IMR-90 (cell line): ENCODE measurements around the gene PEA15. TPM values are rescaled to one million over a fixed set of nuclear protein-coding genes. Genes with fewer than 3 reads are reported as not detected.

Experiments
- ATAC-seq: fragments of 200-7000 bp; cut with Tn5 transposase; 2 replicates; pipeline ENCODE4 v1.9.1; 2020; ENCODE audit warnings: low read depth, mild to moderate bottlenecking, moderate library complexity
- BruUV-seq: library from RNA; stranded (reverse); fragments of 400-500 nt; replicated peaks from 2 replicates; lab custom pipeline; 2021; lab: Mats Ljungman, UMichigan
- CTCF ChIA-PET: fragments of 300-600 bp; formaldehyde crosslinking; extraction: SDS; loops from one replicate; lab custom pipeline; 2021; ENCODE audit warnings: antibody characterized with exemption; lab: Yijun Ruan, JAX
- POLR2A ChIA-PET: fragments of 300-600 bp; sonication (Branson Sonifier 250); formaldehyde crosslinking; loops from one replicate; lab custom pipeline; 2022; ENCODE audit warnings: antibody characterized with exemption; ENCODE audit not compliant: unreplicated experiment; lab: Charles Lee
- DNase-seq: peaks from one replicate; pipeline ENCODE4 v3.0.0; 2013
- H2AFZ ChIP-seq: replicated peaks from 2 replicates; pipeline ENCODE3; 2013; ENCODE audit warnings: low read length, mild to moderate bottlenecking; ENCODE audit not compliant: poor library complexity
- H2AK5ac ChIP-seq: 2 replicates; pipeline ENCODE4 v1.6.1; 2013; ENCODE audit warnings: low read depth, low read length, inconsistent platforms
- H2AK9ac ChIP-seq: replicated peaks from 2 replicates; pipeline ENCODE3; 2013; ENCODE audit warnings: mild to moderate bottlenecking, low read depth, low read length, moderate library complexity; ENCODE audit not compliant: poor library complexity
- H2BK120ac ChIP-seq: 2 replicates; pipeline ENCODE4 v1.6.1; 2013; ENCODE audit warnings: low read depth, low read length, inconsistent platforms
- H2BK15ac ChIP-seq: 3 replicates; pipeline ENCODE4 v1.6.1; 2013; ENCODE audit warnings: low read depth, low read length, inconsistent platforms
- H2BK20ac ChIP-seq: 2 replicates; pipeline ENCODE4 v1.6.1; 2013; ENCODE audit warnings: low read depth, mild to moderate bottlenecking, inconsistent platforms, low read length, moderate library complexity
- H2BK5ac ChIP-seq: 2 replicates; pipeline ENCODE4 v1.6.1; 2013; ENCODE audit warnings: mild to moderate bottlenecking, low read depth, low read length, inconsistent platforms; ENCODE audit not compliant: poor library complexity, severe bottlenecking
- H3K14ac ChIP-seq: replicated peaks from 2 replicates; pipeline ENCODE4 v1.6.1; 2013; ENCODE audit warnings: low read depth, low read length, inconsistent platforms
- H3K18ac ChIP-seq: 2 replicates; pipeline ENCODE4 v1.6.1; 2013; ENCODE audit warnings: low read depth, low read length, control low read depth
- H3K23ac ChIP-seq: 2 replicates; pipeline ENCODE4 v1.6.1; 2013; ENCODE audit warnings: low read depth, low read length, inconsistent platforms
- H3K27ac ChIP-seq: 2 replicates; pipeline ENCODE4 v1.5.1; 2013; ENCODE audit warnings: mild to moderate bottlenecking, control low read depth, low read length; ENCODE audit not compliant: insufficient read depth
- H3K27me3 ChIP-seq: 2 replicates; pipeline ENCODE4 v1.6.1; 2013; ENCODE audit warnings: low read length; ENCODE audit not compliant: control insufficient read depth, insufficient read depth
- H3K36me3 ChIP-seq: 2 replicates; pipeline ENCODE4 v1.6.1; 2013; ENCODE audit warnings: low read length, mixed read lengths; ENCODE audit not compliant: control insufficient read depth, insufficient read depth
- H3K4ac ChIP-seq: 2 replicates; pipeline ENCODE4 v1.6.1; 2013; ENCODE audit warnings: low read depth, low read length, inconsistent platforms
- H3K4me1 ChIP-seq: 2 replicates; pipeline ENCODE4 v1.6.1; 2013; ENCODE audit warnings: low read length, mixed read lengths; ENCODE audit not compliant: control insufficient read depth, insufficient read depth
- H3K4me2 ChIP-seq: 2 replicates; pipeline ENCODE4 v1.6.1; 2013; ENCODE audit warnings: low read depth, mild to moderate bottlenecking, control low read depth, low read length, moderate library complexity
- H3K4me3 ChIP-seq: 2 replicates; pipeline ENCODE4 v1.5.1; 2013; ENCODE audit warnings: low read depth, mild to moderate bottlenecking, control low read depth, low read length, moderate library complexity; ENCODE audit not compliant: insufficient read depth
- H3K56ac ChIP-seq: 2 replicates; pipeline ENCODE4 v1.6.1; 2013; ENCODE audit warnings: low read length, inconsistent platforms; ENCODE audit not compliant: insufficient read depth; ENCODE audit errors: extremely low read depth
- H3K79me1 ChIP-seq, 2 experiments: 2 replicates each; pipeline ENCODE4 v1.6.1; 2013; ENCODE audit warnings: low read length in 2 of 2, inconsistent platforms in 1 of 2, low read depth in 1 of 2
- H3K9ac ChIP-seq: 2 replicates; pipeline ENCODE4 v1.6.1; 2013; ENCODE audit warnings: low read depth, low read length, control low read depth
- H3K9me1 ChIP-seq: 2 replicates; pipeline ENCODE4 v1.6.1; 2013; ENCODE audit warnings: low read length, inconsistent platforms; ENCODE audit not compliant: insufficient read depth
- H3K9me3 ChIP-seq: 2 replicates; pipeline ENCODE4 v1.6.1; 2013; ENCODE audit warnings: low read length; ENCODE audit not compliant: control insufficient read depth, insufficient read depth
- H4K20me1 ChIP-seq: 2 replicates; pipeline ENCODE4 v1.6.1; 2013; ENCODE audit warnings: low read length, inconsistent platforms; ENCODE audit not compliant: insufficient read depth
- H4K5ac ChIP-seq: 2 replicates; pipeline ENCODE4 v1.6.1; 2013; ENCODE audit warnings: mild to moderate bottlenecking, low read depth, low read length, control low read depth
- H4K8ac ChIP-seq, 2 experiments: 2 replicates each; pipeline ENCODE4 v1.6.1; 2013; ENCODE audit warnings: low read depth in 2 of 2, low read length in 2 of 2, control low read depth in 1 of 2, inconsistent platforms in 1 of 2
- H4K91ac ChIP-seq: 2 replicates; pipeline ENCODE4 v1.6.1; 2013; ENCODE audit warnings: low read depth, low read length, inconsistent platforms; ENCODE audit not compliant: insufficient read depth
- BHLHE40 ChIP-seq: fragments of 150-350 bp; IDR thresholded peaks from 2 replicates; pipeline ENCODE4 v1.6.1; 2016; ENCODE audit warnings: mild to moderate bottlenecking, low read depth, low read length
- CEBPB ChIP-seq: IDR thresholded peaks from 2 replicates; pipeline ENCODE4 v1.6.1; 2012; ENCODE audit warnings: low read depth, low read length, improper control_type of control experiment
- CHD1 ChIP-seq: IDR thresholded peaks from 2 replicates; pipeline ENCODE4 v1.6.1; 2012; ENCODE audit warnings: low read depth, low read length, improper control_type of control experiment
- FOS ChIP-seq: fragments of 150-350 bp; IDR thresholded peaks from 2 replicates; pipeline ENCODE4 v1.6.1; 2016; ENCODE audit warnings: low read depth, low read length
- MAFK ChIP-seq: IDR thresholded peaks from 2 replicates; pipeline ENCODE4 v1.6.1; 2012; ENCODE audit warnings: low read depth, low read length, improper control_type of control experiment
- MAZ ChIP-seq: IDR thresholded peaks from 2 replicates; pipeline ENCODE4 v1.6.1; 2012; ENCODE audit warnings: low read depth, mild to moderate bottlenecking, low read length, improper control_type of control experiment, moderate library complexity, borderline replicate concordance
- MXI1 ChIP-seq: IDR thresholded peaks from 2 replicates; pipeline ENCODE4 v1.6.1; 2012; ENCODE audit warnings: low read depth, mild to moderate bottlenecking, low read length, moderate library complexity, borderline replicate concordance
- NFE2L2 ChIP-seq: fragments of 150-350 bp; IDR thresholded peaks from 2 replicates; pipeline ENCODE4 v1.6.1; 2016; ENCODE audit warnings: low read depth, mild to moderate bottlenecking, low read length
- POLR2A ChIP-seq: IDR thresholded peaks from 2 replicates; pipeline ENCODE4 v1.6.1; 2012; ENCODE audit warnings: mild to moderate bottlenecking, low read depth, low read length
- RAD21 ChIP-seq: IDR thresholded peaks from 2 replicates; pipeline ENCODE4 v1.6.1; 2012; ENCODE audit warnings: low read length, improper control_type of control experiment
- RCOR1 ChIP-seq: IDR thresholded peaks from 2 replicates; pipeline ENCODE4 v1.6.1; 2012; ENCODE audit warnings: mild to moderate bottlenecking, low read length, improper control_type of control experiment; ENCODE audit not compliant: insufficient replicate concordance
- RFX5 ChIP-seq: IDR thresholded peaks from 2 replicates; pipeline ENCODE4 v1.8.0; 2012; ENCODE audit warnings: low read depth, mild to moderate bottlenecking, low read length, moderate library complexity
- SMC3 ChIP-seq: fragments of 150-350 bp; IDR thresholded peaks from 2 replicates; pipeline ENCODE4 v1.6.1; 2016; ENCODE audit warnings: low read depth, mild to moderate bottlenecking, antibody characterized with exemption, low read length, moderate library complexity
- USF2 ChIP-seq: fragments of 150-350 bp; IDR thresholded peaks from 2 replicates; pipeline ENCODE4 v1.6.1; 2017; ENCODE audit warnings: mild to moderate bottlenecking, antibody characterized with exemption, low read length, low read depth
- WGBS, 2 experiments: methylation state at CpG; one replicate each; pipeline versions ENCODE4 v1.1.5 to v1.1.7; 2013; ENCODE audit warnings: missing lambda C conversion rate in 2 of 2; ENCODE audit not compliant: insufficient read length in 1 of 2; ENCODE audit errors: extremely low coverage in 2 of 2; 5-methylcytosine and 5-hydroxymethylcytosine counted together
- dilution Hi-C: fragments of 300-500 bp; cut with HindIII; formaldehyde crosslinking; loops from one replicate; pipeline ENCODE4 v1.14.3; 2018; ENCODE audit warnings: low sequenced_read_pairs; ENCODE audit not compliant: unreplicated experiment
- in situ Hi-C: fragments of 300-500 bp; cut with MboI; formaldehyde crosslinking; loops from 3 replicates; pipeline ENCODE4 v1.14.3; 2019; ENCODE audit warnings: low sequenced_read_pairs, inconsistent platforms, mixed read lengths
- intact Hi-C: fragments of 100-400 bp; cut with micrococcal nuclease; formaldehyde crosslinking; loops from 2 replicates; pipeline ENCODE4 v1.10.0; 2022
- polyA plus RNA-seq, 3 experiments: library from polyadenylated mRNA; depleted of rRNA; stranded (reverse); fragments of >200 nt; gene quantifications; 2 replicates each; pipeline ENCODE4 v1.2.3, GENCODE V29; 2012; ENCODE audit warnings: low replicate concordance in 1 of 3
- total RNA-seq: library from RNA; depleted of rRNA; stranded (reverse); fragments of >200 nt; gene quantifications from 2 replicates; pipeline ENCODE4 v1.2.3, GENCODE V29; 2012
- TF ChIP-seq, protein P1 (sequence below): conservative IDR thresholded peaks from 2 replicates; pipeline ENCODE4 v1.5.1; 2012; ENCODE audit warnings: mild to moderate bottlenecking, low read depth, low read length, improper control_type of control experiment
- TF ChIP-seq, protein P2 (sequence below): fragments of 150-350 bp; IDR thresholded peaks from 2 replicates; pipeline ENCODE4 v1.6.1; 2016; ENCODE audit warnings: low read depth, mild to moderate bottlenecking, low read length, moderate library complexity, borderline replicate concordance

PEA15 gene
- total and polyA plus RNA-seq, 2 of the 4 experiments (the other 2 are of a cell fraction) = 296 to 754 TPM

GRCh38 chr1:160168609-160169369 is 36.4 kb upstream of the PEA15 start:
- no TSS peak for BruUV-seq
- H2BK120ac ChIP-seq = no peak overlapping the region
- no peak overlapping the region for H3K27ac ChIP-seq
- 0 out of 2 replicates have a peak, but pooled peaks cover 2% of the 10 kb centered on the region for H3K4me1 ChIP-seq
- TF ChIP-seq BHLHE40 (no peak), MXI1 (no peak), RCOR1 (no peak), USF2 (no peak), MAFK (no peak), FOS (no peak), SMC3 (no peak), MAZ (no peak), RFX5 (no peak), POLR2A (no peak), RAD21 (no peak), CHD1 (no peak), NFE2L2 (no peak), CEBPB (no peak)
- TF ChIP-seq, protein P1, sequence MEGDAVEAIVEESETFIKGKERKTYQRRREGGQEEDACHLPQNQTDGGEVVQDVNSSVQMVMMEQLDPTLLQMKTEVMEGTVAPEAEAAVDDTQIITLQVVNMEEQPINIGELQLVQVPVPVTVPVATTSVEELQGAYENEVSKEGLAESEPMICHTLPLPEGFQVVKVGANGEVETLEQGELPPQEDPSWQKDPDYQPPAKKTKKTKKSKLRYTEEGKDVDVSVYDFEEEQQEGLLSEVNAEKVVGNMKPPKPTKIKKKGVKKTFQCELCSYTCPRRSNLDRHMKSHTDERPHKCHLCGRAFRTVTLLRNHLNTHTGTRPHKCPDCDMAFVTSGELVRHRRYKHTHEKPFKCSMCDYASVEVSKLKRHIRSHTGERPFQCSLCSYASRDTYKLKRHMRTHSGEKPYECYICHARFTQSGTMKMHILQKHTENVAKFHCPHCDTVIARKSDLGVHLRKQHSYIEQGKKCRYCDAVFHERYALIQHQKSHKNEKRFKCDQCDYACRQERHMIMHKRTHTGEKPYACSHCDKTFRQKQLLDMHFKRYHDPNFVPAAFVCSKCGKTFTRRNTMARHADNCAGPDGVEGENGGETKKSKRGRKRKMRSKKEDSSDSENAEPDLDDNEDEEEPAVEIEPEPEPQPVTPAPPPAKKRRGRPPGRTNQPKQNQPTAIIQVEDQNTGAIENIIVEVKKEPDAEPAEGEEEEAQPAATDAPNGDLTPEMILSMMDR = no peak
- TF ChIP-seq, protein P2, sequence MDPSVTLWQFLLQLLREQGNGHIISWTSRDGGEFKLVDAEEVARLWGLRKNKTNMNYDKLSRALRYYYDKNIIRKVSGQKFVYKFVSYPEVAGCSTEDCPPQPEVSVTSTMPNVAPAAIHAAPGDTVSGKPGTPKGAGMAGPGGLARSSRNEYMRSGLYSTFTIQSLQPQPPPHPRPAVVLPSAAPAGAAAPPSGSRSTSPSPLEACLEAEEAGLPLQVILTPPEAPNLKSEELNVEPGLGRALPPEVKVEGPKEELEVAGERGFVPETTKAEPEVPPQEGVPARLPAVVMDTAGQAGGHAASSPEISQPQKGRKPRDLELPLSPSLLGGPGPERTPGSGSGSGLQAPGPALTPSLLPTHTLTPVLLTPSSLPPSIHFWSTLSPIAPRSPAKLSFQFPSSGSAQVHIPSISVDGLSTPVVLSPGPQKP = no peak
- H3K14ac ChIP-seq = no peak overlapping the region
- no peak overlapping the region for H4K91ac ChIP-seq
- dilution Hi-C loops (no loop called here), in situ Hi-C loops (no loop called here), intact Hi-C loops (no loop called here)
- no peak overlapping the region for H2AK9ac ChIP-seq
- ATAC-seq (no peak), DNase-seq (no peak)
- no peaks in the 10 kb centered on the region for H3K9me1 ChIP-seq
- H4K20me1 ChIP-seq = no peaks in the 10 kb centered on the region
- H2BK20ac ChIP-seq = no peak overlapping the region
- H3K9ac ChIP-seq = no peak overlapping the region
- H3K79me1 ChIP-seq = no peaks in the 10 kb centered on the region
- POLR2A ChIA-PET = no interaction called here
- no peak overlapping the region for H2BK5ac ChIP-seq
- no peaks in the 10 kb centered on the region; the same call in 1 of the 2 replicates for H3K9me3 ChIP-seq
- H3K56ac ChIP-seq = no peak overlapping the region
- no peaks in the 10 kb centered on the region for H3K36me3 ChIP-seq
- H3K4ac ChIP-seq = no peak overlapping the region
- no peak overlapping the region for H3K4me3 ChIP-seq
- H3K18ac ChIP-seq = no peak overlapping the region
- H2BK15ac ChIP-seq = no peak overlapping the region
- H4K8ac ChIP-seq = no peak overlapping the region
- no peak overlapping the region for H2AK5ac ChIP-seq
- WGBS, 2 experiments = 72% methylated on average over 6 of the region's 13 CpGs; no CpG with 5 or more reads in 1 of the 2 experiments
- no peak overlapping the region for H3K23ac ChIP-seq
- no peak overlapping the region for H2AFZ ChIP-seq
- H3K4me2 ChIP-seq = no peak overlapping the region
- CTCF ChIA-PET = no interaction called here
- H4K5ac ChIP-seq = no peak overlapping the region
- peaks cover 41% of the 10 kb centered on the region for H3K27me3 ChIP-seq
